Regular cardiac myocyte (primary cell): ENCODE measurements around the gene MAPK4. TPM values are rescaled to one million over a fixed set of nuclear protein-coding genes. Genes with fewer than 3 reads are reported as not detected.

Source experiments
- total RNA-seq: library from RNA; depleted of rRNA; stranded (reverse); fragments of >200 nt; gene quantifications from 2 replicates; pipeline ENCODE4 v1.2.3, GENCODE V29; 2014

The MAPK4 gene
- total RNA-seq = not detected in 2 replicates

GRCh38 chr18:50559752-50560680, at the start of gene MAPK4:
Gene MAPK4 (plus strand): TSS chr18:50560087. CDS start chr18:50663959, 103,872 bp downstream.

Other genes with a start within 250 kb of the MAPK4 start
- 2.8 and 19.6 TPM in 2 replicates for gene SKA1, start 185.0 kb upstream of the MAPK4 start, total RNA-seq